ENCODE data around the gene IFNA6. TPM values are rescaled to one million over a fixed set of nuclear protein-coding genes. Genes with fewer than 3 reads are reported as not detected.

Gene IFNA6
- total and polyA plus RNA-seq, 2 of the 8 experiments (the other 6 are each of a cell fraction or from before 2014, with no cell fraction given), result not detected

DNA sequence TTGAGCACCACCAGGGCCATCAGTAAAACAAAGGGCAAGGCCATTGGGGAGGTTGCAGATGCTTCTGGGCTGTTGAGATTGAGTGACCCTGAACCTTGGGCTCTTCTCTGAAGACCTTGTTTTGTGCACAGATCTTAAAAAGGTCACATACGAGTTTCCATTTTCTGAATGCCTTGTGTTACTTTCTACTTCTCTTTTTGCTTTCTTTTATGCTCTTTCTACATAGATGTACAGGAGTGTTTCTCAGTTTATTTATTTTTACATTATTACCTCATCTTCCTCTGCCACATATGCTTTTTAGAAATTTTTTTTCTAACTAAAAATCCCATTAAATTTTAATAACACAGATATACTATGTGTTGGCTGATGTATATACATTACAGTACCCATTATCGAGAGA lies 45.5 kb downstream of the IFNA6 start, which contains the start of gene IFNA5 (continued):
- TF ChIP-seq, protein P1, sequence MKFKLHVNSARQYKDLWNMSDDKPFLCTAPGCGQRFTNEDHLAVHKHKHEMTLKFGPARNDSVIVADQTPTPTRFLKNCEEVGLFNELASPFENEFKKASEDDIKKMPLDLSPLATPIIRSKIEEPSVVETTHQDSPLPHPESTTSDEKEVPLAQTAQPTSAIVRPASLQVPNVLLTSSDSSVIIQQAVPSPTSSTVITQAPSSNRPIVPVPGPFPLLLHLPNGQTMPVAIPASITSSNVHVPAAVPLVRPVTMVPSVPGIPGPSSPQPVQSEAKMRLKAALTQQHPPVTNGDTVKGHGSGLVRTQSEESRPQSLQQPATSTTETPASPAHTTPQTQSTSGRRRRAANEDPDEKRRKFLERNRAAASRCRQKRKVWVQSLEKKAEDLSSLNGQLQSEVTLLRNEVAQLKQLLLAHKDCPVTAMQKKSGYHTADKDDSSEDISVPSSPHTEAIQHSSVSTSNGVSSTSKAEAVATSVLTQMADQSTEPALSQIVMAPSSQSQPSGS (IDR thresholded peaks at IDR 0.05; ENCODE audit: low read length), result no peak

Other genes starting within 250 kb of the IFNA6 start
- gene IFNW1, start 209.1 kb downstream of the IFNA6 start, total RNA-seq (2021; fragmentation: NEBNext Ultra II Directional; extraction: Animal tissue kit (Norgen Biotek cat#: 25700)), result not detected in 2 replicates
- gene IFNW1, start 209.1 kb downstream of the IFNA6 start, polyA plus RNA-seq (2011; rRNA removed), result not detected in 2 replicates
- gene IFNA21, start 184.2 kb downstream of the IFNA6 start, total RNA-seq (2021; fragmentation: NEBNext Ultra II Directional; extraction: Animal tissue kit (Norgen Biotek cat#: 25700)), result not detected in 2 replicates
- not detected in 2 replicates for gene IFNA21, start 184.2 kb downstream of the IFNA6 start, polyA plus RNA-seq (2011; rRNA removed)
- gene IFNA4, start 163.3 kb downstream of the IFNA6 start, total RNA-seq (2021; fragmentation: NEBNext Ultra II Directional; extraction: Animal tissue kit (Norgen Biotek cat#: 25700)), result not detected in 2 replicates
- not detected in 2 replicates for gene IFNA4, start 163.3 kb downstream of the IFNA6 start, polyA plus RNA-seq (2011; rRNA removed)
- gene IFNA7, start 148.7 kb downstream of the IFNA6 start, total RNA-seq (2021; fragmentation: NEBNext Ultra II Directional; extraction: Animal tissue kit (Norgen Biotek cat#: 25700)), result not detected in 2 replicates
- not detected in 2 replicates for gene IFNA7, start 148.7 kb downstream of the IFNA6 start, polyA plus RNA-seq (2011; rRNA removed)
- gene IFNA10, start 143.7 kb downstream of the IFNA6 start, total RNA-seq (2021; fragmentation: NEBNext Ultra II Directional; extraction: Animal tissue kit (Norgen Biotek cat#: 25700)), result not detected in 2 replicates
- not detected in 2 replicates for gene IFNA10, start 143.7 kb downstream of the IFNA6 start, polyA plus RNA-seq (2011; rRNA removed)
- gene IFNA16, start 133.6 kb downstream of the IFNA6 start, total RNA-seq (2021; fragmentation: NEBNext Ultra II Directional; extraction: Animal tissue kit (Norgen Biotek cat#: 25700)), result not detected in 2 replicates
- gene IFNA16, start 133.6 kb downstream of the IFNA6 start, polyA plus RNA-seq (2011; rRNA removed), result not detected in 2 replicates
- not detected in 2 replicates for gene IFNA17, start 122.7 kb downstream of the IFNA6 start, total RNA-seq (2021; fragmentation: NEBNext Ultra II Directional; extraction: Animal tissue kit (Norgen Biotek cat#: 25700))
- gene IFNA17, start 122.7 kb downstream of the IFNA6 start, polyA plus RNA-seq (2011; rRNA removed), result not detected in 2 replicates
- gene IFNA14, start 110.9 kb downstream of the IFNA6 start, total RNA-seq (2021; fragmentation: NEBNext Ultra II Directional; extraction: Animal tissue kit (Norgen Biotek cat#: 25700)), result not detected in 2 replicates
- not detected in 2 replicates for gene IFNA14, start 110.9 kb downstream of the IFNA6 start, polyA plus RNA-seq (2011; rRNA removed)
- not detected in 2 replicates for gene IFNA5, start 45.6 kb downstream of the IFNA6 start, total RNA-seq (2021; fragmentation: NEBNext Ultra II Directional; extraction: Animal tissue kit (Norgen Biotek cat#: 25700))
- gene IFNA5, start 45.6 kb downstream of the IFNA6 start, polyA plus RNA-seq (2011; rRNA removed), result not detected in 2 replicates
- 14.7 and 15.7 TPM in 2 replicates for gene KLHL9, start 15.5 kb downstream of the IFNA6 start, total RNA-seq (2021; fragmentation: NEBNext Ultra II Directional; extraction: Animal tissue kit (Norgen Biotek cat#: 25700))
- gene KLHL9, start 15.5 kb downstream of the IFNA6 start, polyA plus RNA-seq (2011; rRNA removed), result 4.2 and 4.9 TPM in 2 replicates
- not detected in 2 replicates for gene IFNA13, start 17.2 kb upstream of the IFNA6 start, total RNA-seq (2021; fragmentation: NEBNext Ultra II Directional; extraction: Animal tissue kit (Norgen Biotek cat#: 25700))
- gene IFNA13, start 17.2 kb upstream of the IFNA6 start, polyA plus RNA-seq (2011; rRNA removed), result not detected in 2 replicates
- gene IFNA2, start 34.5 kb upstream of the IFNA6 start, total RNA-seq (2021; fragmentation: NEBNext Ultra II Directional; extraction: Animal tissue kit (Norgen Biotek cat#: 25700)), result not detected in 2 replicates
- not detected in 2 replicates for gene IFNA2, start 34.5 kb upstream of the IFNA6 start, polyA plus RNA-seq (2011; rRNA removed)
- gene IFNA8, start 58.2 kb upstream of the IFNA6 start, total RNA-seq (2021; fragmentation: NEBNext Ultra II Directional; extraction: Animal tissue kit (Norgen Biotek cat#: 25700)), result not detected in 2 replicates
- not detected in 2 replicates for gene IFNA8, start 58.2 kb upstream of the IFNA6 start, polyA plus RNA-seq (2011; rRNA removed)
- not detected in 2 replicates for gene IFNA1, start 89.6 kb upstream of the IFNA6 start, total RNA-seq (2021; fragmentation: NEBNext Ultra II Directional; extraction: Animal tissue kit (Norgen Biotek cat#: 25700))
- not detected in 2 replicates for gene IFNA1, start 89.6 kb upstream of the IFNA6 start, polyA plus RNA-seq (2011; rRNA removed)
- not detected in 2 replicates for gene IFNE, start 131.4 kb upstream of the IFNA6 start, total RNA-seq (2021; fragmentation: NEBNext Ultra II Directional; extraction: Animal tissue kit (Norgen Biotek cat#: 25700))
- 0.08 TPM in 1 of 2 replicates, not detected in the other for gene IFNE, start 131.4 kb upstream of the IFNA6 start, polyA plus RNA-seq (2011; rRNA removed)

Measured in H1 (cell line).